Thyroid gland (tissue), 4 donors: Measurements from ENCODE around the gene KCNF1. TPM values are rescaled to one million over a fixed set of nuclear protein-coding genes. Genes with fewer than 3 reads are reported as not detected.

Source experiments
- DNase-seq, 2 donors: peaks; one replicate each; pipeline ENCODE4 v3.0.0-alpha.2; 2019
- H3K27ac ChIP-seq, 3 donors: fragments of 200-600 bp; sonication (generic); 1 replicate in 2 of 3; 2 replicates in 1 of 3; pipeline ENCODE4 v1.5.1; 2016 to 2019; ENCODE audit warnings: mild to moderate bottlenecking in 1 of 3, moderate library complexity in 1 of 3
- H3K27me3 ChIP-seq: fragments of 200-600 bp; sonication (generic); one replicate; pipeline ENCODE4 v1.5.1; 2019
- H3K36me3 ChIP-seq, 2 donors: fragments of 200-600 bp; sonication (generic); one replicate each; pipeline ENCODE4 v1.5.1; 2016 to 2019
- H3K4me1 ChIP-seq, 2 donors: fragments of 200-600 bp; sonication (generic); one replicate each; pipeline ENCODE4 v1.5.1; 2017 to 2019
- H3K4me3 ChIP-seq, 3 donors: fragments of 200-600 bp; sonication (generic); replicated peaks in 1 of 3; 1 replicate in 2 of 3; 2 replicates in 1 of 3; pipeline ENCODE4 v1.5.1; 2016; ENCODE audit warnings: mild to moderate bottlenecking in 1 of 3
- H3K9me3 ChIP-seq: fragments of 200-600 bp; sonication (generic); one replicate; pipeline ENCODE4 v1.5.1; 2017
- POLR2A ChIP-seq, 2 donors: fragments of 450-650 bp; IDR thresholded peaks; one replicate each; pipeline ENCODE4 v1.6.1; 2017; ENCODE audit warnings: antibody characterized with exemption in 2 of 2, mild to moderate bottlenecking in 2 of 2, moderate library complexity in 1 of 2
- WGBS, 2 donors: methylation state at CpG; one replicate each; pipeline ENCODE4 v1.1.5; 2017; 5-methylcytosine and 5-hydroxymethylcytosine counted together
- intact Hi-C: fragments of 100-400 bp; cut with DNase I; formaldehyde crosslinking; loops from one replicate; pipeline ENCODE4 v1.15.1; 2023
- total RNA-seq, 4 donors: library from RNA; depleted of rRNA; stranded (reverse); fragments of >200 nt; gene quantifications; one replicate each; pipeline ENCODE4 v1.2.3, GENCODE V29; 2016
- TF ChIP-seq, protein P1 (sequence below), 6 experiments: fragments of 200-600 bp in 3 of 6; fragments of 450-650 bp in 3 of 6; sonication (generic) in 3 of 6; IDR thresholded peaks; one replicate each; pipeline ENCODE4 v1.5.1; 2016 to 2019; ENCODE audit warnings: antibody characterized with exemption in 6 of 6, mild to moderate bottlenecking in 2 of 6, inconsistent platforms in 1 of 6, moderate library complexity in 1 of 6

KCNF1 gene
- total RNA-seq, 4 donors from 2014 or later: not detected

DNA sequence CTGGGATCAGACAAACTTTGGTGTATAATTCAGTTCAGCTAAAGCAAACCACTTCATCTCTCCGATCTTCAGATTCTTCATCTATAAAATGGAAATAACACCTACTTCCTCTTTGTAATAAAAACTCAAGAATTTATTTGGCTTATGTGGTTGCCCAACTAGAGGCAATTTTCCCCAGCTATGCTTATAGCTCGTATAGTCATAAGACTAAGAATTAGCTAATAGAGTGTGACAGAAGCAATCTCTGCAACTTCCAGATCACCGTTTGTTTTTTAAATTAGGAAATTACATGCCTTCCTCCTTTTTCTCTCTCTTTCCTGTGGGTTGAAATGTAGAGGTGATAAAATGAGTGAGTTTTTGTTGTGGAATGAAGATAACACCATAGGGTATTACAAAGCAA is 35.3 kb upstream of the KCNF1 start:
- Histone ChIP-seq H3K27me3 (no peaks in the 10 kb centered on the region), H3K36me3 (no peaks in the 10 kb centered on the region), H3K27ac (no peak overlapping the region), H3K4me3 (no peak overlapping the region), H3K4me1 (no peaks in the 10 kb centered on the region), H3K9me3 (no peaks in the 10 kb centered on the region)
- DNase-seq: no peak
- 64 to 76% methylated on average over 3 of the region's 3 CpGs for WGBS, 2 donors
- TF ChIP-seq POLR2A (IDR thresholded peaks at IDR 0.05): no peak
- TF ChIP-seq, protein P1, sequence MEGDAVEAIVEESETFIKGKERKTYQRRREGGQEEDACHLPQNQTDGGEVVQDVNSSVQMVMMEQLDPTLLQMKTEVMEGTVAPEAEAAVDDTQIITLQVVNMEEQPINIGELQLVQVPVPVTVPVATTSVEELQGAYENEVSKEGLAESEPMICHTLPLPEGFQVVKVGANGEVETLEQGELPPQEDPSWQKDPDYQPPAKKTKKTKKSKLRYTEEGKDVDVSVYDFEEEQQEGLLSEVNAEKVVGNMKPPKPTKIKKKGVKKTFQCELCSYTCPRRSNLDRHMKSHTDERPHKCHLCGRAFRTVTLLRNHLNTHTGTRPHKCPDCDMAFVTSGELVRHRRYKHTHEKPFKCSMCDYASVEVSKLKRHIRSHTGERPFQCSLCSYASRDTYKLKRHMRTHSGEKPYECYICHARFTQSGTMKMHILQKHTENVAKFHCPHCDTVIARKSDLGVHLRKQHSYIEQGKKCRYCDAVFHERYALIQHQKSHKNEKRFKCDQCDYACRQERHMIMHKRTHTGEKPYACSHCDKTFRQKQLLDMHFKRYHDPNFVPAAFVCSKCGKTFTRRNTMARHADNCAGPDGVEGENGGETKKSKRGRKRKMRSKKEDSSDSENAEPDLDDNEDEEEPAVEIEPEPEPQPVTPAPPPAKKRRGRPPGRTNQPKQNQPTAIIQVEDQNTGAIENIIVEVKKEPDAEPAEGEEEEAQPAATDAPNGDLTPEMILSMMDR (IDR thresholded peaks at IDR 0.05): no peak
- intact Hi-C loops: no loop called here

DNA sequence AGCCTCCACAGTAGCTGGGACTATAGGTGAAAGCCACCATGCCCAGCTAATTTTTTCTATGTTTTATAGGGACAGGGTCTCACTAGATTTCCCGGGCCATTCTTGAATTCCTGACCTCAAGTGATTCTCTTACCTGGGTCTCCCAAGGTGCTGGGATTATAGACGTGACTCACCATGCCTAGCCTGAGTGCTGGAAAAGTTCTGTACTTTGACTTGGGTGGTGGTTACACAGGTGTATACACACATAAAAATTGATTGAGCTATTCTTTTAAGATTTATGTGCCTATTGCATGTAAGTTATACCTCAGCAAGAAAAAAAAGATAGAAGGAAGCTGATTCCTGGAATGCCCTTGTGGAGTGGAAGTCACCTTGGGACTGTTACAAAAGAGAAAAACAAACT is 34.8 kb upstream of the KCNF1 start:
- 89 to 90% methylated on average over 2 of the region's 2 CpGs for WGBS, 2 donors

DNA sequence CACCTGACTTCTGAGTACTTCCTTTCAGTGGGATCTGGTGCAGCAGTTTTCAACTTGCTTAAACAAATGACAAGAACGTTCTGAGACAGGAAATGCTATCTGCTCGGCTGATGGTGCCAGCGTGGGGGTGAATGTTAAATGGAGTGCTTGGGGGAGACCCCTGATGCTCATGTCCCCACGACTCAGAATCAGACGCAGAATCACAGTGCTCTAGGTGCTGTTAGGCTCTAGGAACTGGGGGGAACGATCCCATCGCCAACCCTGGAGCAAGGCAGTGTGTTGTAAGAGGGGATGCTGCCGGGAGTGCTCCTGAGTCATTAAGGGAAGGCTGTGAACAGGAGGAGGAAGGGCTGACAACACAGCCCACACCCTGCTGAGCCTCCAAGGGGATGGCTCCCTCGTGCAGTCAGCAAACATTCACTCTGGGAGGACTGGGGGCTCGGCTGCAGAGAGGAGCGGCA is 34.1 kb upstream of the KCNF1 start:
- no peak for DNase-seq
- TF ChIP-seq, protein P1 (IDR thresholded peaks at IDR 0.05): no peak
- no peak for TF ChIP-seq POLR2A (IDR thresholded peaks at IDR 0.05)
- 48 to 52% methylated on average over 11 of the region's 11 CpGs for WGBS, 2 donors
- no peaks in the 10 kb centered on the region for H3K27me3 ChIP-seq
- no peak overlapping the region for H3K4me3 ChIP-seq
- no peaks in the 10 kb centered on the region for H3K9me3 ChIP-seq
- H3K36me3 ChIP-seq: no peaks in the 10 kb centered on the region
- no peaks in the 10 kb centered on the region for H3K4me1 ChIP-seq
- H3K27ac ChIP-seq: no peak overlapping the region
- intact Hi-C loops: no loop called here

More for the DNA sequence above, 34.8 kb upstream of the KCNF1 start:
- TF ChIP-seq, protein P1 (IDR thresholded peaks at IDR 0.05): no peak
- TF ChIP-seq POLR2A (IDR thresholded peaks at IDR 0.05): no peak
- no peak overlapping the region for H3K27ac ChIP-seq
- no peak for DNase-seq
- H3K27me3 ChIP-seq: no peaks in the 10 kb centered on the region
- intact Hi-C loops: no loop called here
- H3K4me1 ChIP-seq: no peaks in the 10 kb centered on the region
- no peaks in the 10 kb centered on the region for H3K36me3 ChIP-seq
- no peak overlapping the region for H3K4me3 ChIP-seq
- H3K9me3 ChIP-seq: no peaks in the 10 kb centered on the region

DNA sequence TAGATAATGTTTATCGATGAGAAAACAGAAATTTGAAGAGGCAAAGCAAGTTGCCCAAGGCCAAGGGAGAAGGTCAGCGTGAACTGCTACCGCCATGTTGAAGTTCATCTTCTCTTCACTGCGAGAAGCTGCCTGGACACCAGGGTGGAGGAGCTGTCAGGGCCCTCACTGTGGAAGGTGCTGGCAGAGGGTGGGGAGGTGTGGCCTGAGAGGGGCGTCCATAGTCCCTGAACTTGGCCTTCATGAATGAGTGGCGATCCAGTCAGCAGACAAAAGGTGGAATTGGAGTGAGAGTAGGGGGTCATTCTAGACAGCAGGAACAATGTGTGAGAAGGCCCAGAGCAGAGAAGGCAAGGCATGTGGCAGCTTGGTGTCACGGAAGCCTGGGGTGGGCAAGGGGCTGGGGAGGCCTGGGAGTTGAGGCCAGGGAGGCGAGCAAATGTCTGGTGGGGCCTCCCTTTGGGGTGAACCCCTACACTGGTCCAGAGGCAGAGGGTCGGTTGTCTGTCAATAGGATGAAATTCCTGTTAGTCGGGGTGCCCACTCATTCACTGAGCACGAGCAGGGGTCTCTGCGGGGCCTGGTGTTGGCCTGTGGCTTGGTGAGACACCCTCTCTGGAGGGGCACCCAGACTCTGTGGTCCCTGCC is 33.3 kb upstream of the KCNF1 start:
- 88 to 93% methylated on average over 8 to 12 of the region's 12 CpGs for WGBS, 2 donors
- H3K27ac ChIP-seq: no peak overlapping the region
- intact Hi-C loops: no loop called here
- no peaks in the 10 kb centered on the region for H3K27me3 ChIP-seq
- no peaks in the 10 kb centered on the region for H3K36me3 ChIP-seq
- no peak overlapping the region for H3K4me3 ChIP-seq
- no peaks in the 10 kb centered on the region for H3K9me3 ChIP-seq
- H3K4me1 ChIP-seq: peaks cover 0 to 2% of the 10 kb centered on the region in 2 donors
- no peak for DNase-seq
- TF ChIP-seq POLR2A (IDR thresholded peaks at IDR 0.05): no peak
- TF ChIP-seq, protein P1 (IDR thresholded peaks at IDR 0.05): no peak

DNA sequence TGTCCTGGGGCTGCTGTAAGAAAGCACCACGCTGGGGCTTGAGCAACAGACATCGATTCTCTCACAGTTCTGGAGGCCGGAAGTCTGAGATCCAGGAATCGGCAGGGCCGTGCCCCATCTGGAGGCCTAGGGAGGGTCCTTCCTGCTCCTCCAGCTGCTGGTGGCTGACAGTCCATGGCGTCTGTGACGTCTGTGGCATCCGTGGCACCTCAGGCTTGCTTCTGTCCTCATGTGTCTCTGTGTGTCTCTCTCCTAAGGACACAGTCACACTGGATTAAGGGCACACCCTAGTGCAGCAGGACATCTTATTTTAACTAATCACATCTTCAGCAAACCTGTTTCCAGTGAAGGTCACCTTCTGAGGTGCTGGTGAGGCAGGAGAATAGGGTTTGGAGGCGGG is 32.6 kb upstream of the KCNF1 start:
- TF ChIP-seq POLR2A (IDR thresholded peaks at IDR 0.05): no peak
- TF ChIP-seq, protein P1 (IDR thresholded peaks at IDR 0.05): no peak
- no peaks in the 10 kb centered on the region for H3K9me3 ChIP-seq
- intact Hi-C loops: no loop called here
- WGBS, 2 donors: 78% methylated on average over 9 of the region's 9 CpGs
- no peaks in the 10 kb centered on the region for H3K36me3 ChIP-seq
- H3K4me3 ChIP-seq: no peak overlapping the region
- H3K27me3 ChIP-seq: no peaks in the 10 kb centered on the region
- no peak overlapping the region for H3K27ac ChIP-seq
- peaks cover 0 to 8% of the 10 kb centered on the region in 2 donors for H3K4me1 ChIP-seq
- DNase-seq: no peak
